Raji (cell line): ENCODE results near the gene TMEM121B.

Experiments
- POLR2A ChIP-seq: IDR thresholded peaks from 2 replicates; pipeline ENCODE4 v1.6.1; 2011; ENCODE audit warnings: low read depth, low read length, control low read depth; ENCODE audit not compliant: insufficient read depth

TMEM121B gene

DNA sequence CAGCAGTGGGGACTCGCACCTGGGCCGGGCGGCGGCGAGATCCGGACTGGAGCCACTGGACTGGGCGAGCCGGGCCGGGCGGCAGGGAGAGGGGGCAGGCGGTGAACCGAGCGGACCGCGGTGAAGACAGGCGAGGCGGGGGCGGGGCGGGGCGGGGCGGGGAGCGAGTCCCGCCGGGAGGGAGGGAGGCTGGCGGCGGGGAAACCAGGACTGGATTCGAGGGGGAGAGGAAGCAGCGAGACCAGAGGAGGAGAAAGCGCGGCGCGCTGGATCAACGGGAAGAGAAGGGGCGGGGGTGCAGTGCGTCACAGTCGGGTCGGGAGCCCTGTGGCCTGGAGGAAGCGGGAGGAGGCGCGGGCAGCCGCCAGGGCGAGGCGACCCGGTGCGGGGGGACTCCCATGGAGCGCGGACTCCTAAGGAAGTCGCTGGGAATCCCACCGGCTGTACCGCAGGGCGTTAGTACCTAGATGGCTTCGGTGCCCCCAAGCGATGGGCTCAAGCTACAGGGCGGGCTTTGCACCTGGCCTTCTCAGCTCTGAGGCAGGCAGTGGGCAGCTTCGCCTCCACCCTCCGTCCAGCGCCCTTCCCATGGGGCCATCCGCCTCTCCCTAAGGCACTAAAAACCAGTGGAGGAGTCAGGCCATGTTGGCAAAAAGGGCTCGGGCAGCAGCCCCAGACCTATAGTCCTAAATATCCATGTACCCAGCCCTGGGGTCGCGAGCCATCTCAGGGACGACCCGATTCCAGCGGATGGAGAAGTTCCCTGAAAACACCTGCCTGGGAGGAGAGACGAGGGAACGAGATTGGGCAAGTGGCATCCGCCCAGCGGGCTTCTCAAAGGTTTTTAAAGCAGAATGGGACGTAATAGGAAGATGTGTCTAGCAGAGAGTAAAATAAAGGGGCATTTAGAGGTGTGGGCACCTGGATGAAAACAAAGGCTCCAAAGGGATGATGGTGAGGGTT, at the start of gene TMEM121B:
Gene TMEM121B (minus strand): TSS at position 128 of the 963 bp plus-strand sequence. CDS start 233 bp downstream, outside the sequence.
- TF ChIP-seq POLR2A = no peak

DNA sequence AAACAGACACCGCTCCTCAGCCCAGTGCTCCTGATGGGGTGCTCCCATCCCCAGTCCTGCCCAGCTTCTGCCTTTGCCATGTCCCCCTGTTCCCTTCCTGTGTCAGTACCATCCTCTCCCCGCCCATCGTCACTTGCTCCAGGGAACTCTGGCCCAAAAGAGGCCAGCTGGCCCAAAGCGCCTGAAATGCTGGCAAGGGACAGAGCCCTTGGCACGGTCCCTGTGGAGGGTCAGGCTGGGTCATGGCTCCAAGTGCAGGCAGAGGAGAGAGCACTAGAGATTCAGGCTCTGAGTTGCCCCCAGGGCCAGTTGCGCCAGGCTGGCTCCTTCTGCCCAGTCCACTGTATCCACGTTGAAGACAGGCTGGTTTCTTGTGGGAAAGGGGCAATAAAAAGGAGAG, 46.3 kb upstream of the TMEM121B start:
- no peak for TF ChIP-seq POLR2A

DNA sequence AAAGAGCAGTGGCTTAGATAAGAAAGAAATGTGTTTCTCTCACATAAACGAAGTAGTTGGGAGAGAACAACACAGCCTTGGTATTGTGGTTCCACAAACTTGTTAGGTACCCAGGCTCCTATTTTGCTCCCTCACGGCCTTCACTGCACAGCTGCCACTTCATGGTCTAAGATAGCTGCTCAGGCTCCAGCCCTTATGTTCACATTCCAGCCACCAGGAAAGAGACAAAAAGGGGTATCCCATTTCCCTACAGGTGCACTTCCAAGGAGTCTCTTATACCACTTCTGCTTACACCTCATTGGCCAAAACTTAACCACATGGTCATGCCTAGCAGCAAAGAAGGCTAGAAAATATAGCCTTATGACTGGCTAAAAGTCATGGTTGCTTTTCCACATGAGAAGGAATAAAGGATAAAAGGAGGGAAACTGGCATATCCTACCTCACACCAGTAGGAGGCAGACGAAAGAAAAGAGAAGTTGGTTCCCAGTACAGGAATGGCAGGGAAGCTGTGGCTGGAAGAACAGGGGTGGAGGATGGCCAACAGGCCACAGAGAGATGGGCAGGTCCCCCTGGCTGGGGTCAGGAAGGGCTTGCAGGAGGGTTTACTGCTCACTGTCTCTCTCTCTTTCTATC, 43.3 kb upstream of the TMEM121B start:
- no peak for TF ChIP-seq POLR2A

DNA sequence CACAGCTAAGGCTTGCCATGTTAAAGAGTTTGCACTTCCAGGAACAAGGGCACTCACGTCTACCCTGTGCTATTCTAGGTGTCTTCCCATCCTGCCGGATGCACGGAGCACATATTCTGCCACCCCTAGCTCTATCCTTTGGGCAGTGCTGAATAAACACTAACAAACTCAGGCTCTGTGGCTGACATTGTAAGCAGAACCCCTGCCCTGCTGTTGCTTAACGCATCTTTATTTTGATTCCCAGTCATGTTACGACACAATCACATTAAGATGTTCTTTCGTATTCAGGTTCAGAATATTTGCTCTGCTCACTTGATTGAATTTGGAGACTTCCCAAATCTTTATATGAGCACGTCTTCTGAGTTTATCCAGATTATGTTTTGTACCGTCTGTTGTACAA, 41.6 kb upstream of the TMEM121B start:
- no peak for TF ChIP-seq POLR2A

DNA sequence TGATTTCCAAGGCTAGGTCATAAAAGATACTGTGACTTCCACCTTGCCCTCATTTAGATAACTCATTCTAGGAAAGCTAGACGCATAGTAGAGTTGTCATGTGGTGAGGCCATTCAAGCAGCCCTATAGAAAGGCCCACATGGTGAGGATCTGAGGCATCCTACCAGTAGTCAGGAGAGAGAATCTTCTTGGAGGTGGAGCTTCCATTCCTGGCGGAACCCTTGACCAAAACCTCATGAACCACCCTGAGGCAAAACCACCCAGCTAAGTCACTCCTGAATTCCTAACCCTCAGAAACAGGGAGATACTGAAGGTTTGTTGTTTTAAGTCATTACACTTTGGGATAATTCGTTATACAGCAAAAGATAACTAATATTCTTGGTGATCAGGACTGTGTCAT, 40.8 kb upstream of the TMEM121B start:
- TF ChIP-seq POLR2A = no peak

DNA sequence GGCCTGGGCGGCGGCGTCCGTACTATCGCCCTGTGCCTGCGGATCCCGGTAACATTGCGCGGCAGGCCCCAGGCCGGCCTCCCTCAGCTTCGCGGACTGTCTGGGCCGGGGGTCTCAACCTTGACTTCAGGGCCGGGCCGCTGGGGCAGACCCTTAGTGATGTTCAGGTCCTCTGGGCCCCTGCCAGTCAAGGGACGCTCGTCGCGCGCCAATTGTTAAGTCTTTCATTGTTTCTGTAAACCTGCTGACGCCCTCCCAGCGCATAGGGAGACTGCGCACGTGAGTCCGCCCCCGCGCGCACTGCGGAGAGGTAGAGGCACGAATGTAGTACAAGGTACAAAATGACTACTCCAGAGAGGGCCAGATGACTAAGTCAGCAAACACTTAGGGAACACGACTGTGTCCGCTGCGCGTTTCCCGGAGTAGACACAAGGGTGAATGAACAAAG, 38.4 kb upstream of the TMEM121B start:
- TF ChIP-seq POLR2A = no peak

DNA sequence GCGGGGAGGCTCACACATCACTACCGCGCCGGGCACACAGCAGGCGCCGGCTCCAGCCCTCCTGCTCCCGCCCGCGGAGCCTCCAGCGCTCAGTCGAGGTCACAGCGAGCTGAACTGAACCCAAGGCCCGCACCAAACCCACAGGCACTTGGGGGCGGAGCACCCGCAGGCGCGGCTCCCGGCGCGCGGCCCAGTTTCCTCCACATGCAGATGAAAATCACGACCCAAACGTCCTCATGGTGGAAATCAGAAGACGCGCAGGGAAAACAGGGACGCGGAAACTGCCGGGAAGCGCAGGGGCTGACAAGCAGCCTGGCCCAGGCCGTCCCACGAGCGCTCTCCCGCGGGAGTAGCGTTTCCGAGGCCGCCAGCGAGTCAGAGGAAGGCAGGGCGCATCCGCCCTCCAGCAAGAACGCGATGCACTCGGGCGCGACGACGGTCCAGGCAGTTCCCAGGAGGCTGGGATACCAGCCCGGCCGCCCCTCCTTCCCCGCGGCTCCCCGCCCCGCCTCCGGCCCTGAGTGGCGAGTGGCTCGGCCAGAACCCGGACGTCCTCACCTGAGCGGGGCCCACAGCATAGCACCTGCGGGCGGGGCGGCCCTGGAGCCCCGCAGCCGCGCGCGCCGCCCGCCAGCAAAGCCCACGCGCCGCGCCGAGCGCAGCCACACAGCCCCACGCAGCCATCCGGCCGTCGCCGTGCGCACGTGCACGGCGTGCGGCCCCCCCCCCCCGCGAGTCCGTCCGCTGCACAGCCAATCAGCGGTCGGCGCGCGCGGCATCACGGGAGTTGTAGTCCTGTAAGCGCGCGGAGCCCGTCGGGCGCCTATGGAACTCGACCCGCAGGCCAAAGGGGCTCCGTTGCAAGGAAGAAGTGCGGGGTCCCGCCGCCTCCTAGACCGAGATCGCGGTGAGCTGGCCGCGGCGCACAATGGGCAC, 37.7 kb upstream of the TMEM121B start, which contains the start of gene HDHD5:
Gene HDHD5 (minus strand): TSS at position 710 of the 936 bp plus-strand sequence. CDS start 26 bp downstream, at position 684.
- peak; percentile 60 for TF ChIP-seq POLR2A

DNA sequence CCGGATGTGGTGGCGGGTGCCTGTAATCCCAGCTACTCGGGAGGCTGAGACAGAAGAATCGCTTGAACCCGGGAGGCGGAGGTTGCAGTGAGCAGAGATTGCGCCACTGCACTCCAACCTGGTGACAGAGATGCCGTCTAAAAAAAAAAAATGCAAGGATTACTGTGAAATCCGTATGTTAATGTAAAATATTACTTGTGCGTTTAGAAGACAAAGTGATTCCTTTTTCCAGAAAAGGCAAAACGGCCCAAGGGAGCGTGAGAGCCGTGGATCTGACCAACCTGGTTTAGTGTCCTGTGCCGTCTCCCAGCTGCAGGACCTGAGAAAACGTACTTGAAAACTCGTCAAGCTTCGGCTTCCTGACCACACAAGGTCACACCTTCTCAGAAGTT, 37.0 kb upstream of the TMEM121B start:
- TF ChIP-seq POLR2A = no peak

DNA sequence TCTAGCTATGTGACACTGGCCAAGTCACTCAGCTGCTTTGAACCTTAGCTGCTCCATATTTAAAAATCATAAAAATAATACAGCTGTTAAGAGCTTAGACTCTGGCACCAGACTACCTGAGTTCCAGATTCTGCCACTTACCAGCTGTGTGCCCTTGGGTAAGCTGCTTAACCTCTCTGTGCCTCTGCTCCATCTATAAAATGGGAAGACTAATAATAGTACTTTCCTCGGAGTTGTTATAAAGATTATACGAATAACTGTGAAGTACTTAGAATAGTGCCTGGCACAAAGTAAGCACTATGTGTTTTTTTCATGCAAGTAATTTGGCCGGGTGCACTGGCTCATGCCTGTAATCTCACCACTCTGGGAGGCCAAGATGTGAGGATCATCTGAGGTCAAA, 36.6 kb upstream of the TMEM121B start:
- TF ChIP-seq POLR2A = no peak

DNA sequence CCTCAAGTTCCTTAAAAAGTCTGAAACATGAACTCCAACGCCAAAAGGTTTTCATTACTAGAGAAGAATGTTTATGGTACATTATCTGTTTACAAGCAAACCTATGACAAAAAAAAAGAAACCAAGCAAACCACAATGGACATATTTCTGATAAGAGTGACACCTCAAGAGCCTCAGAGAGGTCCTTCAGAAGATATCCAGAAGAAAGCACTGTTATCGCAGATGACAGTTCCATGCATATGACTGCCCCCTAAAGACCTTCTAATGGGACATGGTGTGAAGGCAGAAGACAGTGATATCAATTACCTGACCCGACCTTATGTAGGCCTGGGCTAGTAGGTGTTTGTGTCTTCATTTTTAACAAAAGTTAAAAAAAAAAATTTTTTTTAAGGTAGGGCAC, 34.8 kb upstream of the TMEM121B start:
- TF ChIP-seq POLR2A = no peak

DNA sequence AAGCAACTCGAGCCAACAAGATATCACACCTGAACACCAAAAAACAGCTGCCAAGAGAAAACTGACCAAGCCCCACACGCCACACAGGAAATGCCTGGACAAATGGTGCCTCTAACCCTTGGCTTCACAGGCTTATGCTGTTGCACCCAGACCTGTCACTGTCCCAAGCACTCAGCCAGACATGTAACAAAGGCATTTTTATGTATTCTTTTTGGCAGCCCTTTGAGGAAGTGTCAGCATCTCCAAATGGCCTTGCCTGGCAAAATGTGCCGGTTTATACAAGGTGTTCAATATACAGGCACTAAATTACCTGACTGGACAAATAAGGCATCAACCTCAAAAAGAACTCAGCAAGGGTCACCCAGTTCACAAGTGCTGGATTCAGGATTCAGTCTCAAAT, 31.8 kb upstream of the TMEM121B start:
- TF ChIP-seq POLR2A = no peak

DNA sequence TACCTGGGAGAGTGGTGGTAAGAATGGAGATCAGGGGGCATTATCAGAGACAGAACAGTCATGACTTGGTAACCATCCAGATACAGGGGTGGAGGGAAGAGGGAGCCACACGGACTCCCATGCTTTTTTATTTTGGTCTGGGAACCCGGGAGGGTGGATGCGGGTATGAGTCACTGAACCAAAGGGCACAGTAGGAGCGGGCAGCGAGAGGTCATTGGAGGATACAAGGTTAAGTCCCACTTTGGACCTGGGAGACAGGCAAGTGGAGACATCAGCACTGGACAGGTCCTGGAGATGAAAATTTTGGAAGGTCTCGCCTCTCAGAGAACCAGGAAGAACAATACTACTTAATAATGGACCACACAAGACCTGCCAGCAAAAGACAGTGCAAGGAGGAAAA, 31.2 kb upstream of the TMEM121B start:
- TF ChIP-seq POLR2A = no peak

DNA sequence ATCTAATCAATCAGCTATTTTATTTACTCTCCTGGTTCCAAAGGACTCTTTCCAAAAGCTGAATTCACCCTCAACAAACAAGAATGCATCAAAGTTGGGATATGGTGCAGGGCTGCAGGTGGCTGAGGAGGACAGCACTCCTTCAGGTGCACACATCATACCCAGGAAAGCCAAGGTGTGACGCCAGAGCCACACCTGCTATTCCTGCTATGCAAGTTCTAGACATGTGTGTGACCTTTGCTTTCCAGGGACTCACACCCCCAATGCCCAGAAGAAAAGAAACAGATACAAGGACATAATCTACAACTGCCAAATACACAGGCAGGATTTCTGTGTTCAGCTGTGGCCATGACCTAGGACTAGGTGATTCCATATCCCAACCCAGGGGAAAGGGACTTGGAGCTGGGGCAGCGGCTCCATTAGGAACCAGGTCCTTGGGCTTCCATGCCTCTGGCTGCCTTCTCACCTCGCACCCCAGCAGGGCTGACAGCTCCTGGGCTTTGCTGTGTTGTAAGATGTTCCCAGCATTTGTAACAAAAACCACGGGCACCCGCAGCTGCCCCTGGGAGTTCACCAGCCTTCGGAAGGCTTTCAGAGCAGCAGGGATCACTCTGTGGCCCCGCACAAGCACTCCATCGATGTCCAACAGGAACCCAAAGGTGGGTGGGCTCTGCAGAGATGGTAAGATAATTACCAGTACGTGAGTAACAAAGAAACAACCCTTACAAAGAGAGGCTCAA, 28.1 kb upstream of the TMEM121B start:
- no peak for TF ChIP-seq POLR2A

DNA sequence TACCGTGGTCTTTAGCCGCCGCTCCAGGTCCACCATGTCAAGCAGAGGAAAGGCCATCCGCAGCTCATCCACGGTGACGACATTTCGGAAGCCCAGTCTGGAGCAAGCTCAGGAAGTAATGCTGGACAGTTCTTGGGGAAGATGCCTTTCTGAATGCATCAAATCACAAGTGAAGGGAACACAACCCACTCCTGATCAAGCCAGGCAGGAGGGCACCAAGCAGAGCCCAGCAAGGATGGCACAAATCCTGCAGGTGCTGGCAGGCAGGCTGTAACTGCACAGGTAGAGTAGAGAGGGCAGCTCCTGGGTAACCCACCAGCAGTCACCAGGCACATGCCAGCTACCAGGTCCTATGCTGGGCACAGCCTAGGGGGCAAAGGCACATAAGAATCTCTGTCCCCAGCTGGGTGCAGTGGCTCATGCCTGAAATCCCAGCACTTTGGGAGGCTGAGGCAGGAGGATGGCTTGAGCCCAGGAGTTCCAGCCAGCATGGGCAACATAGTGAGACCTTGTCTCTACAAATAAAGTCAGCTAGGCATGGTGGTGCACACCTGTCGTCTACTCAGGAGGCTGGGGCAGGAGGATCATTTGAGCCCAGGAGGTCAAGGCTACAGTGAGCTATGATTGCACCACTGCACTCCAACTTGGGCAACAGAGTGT, 24.0 kb upstream of the TMEM121B start:
- TF ChIP-seq POLR2A = no peak
